ENCODE data around the gene LXN.
A peak's percentile ranks its signal among the peaks of the same experiment; 100 is the strongest.
"Not testable (repeated sequence)": the region's sequence is repeated elsewhere in the genome, so short reads cannot be mapped to it uniquely, and the experiment has no call there.

LXN gene

GRCh38 chr3:158701420-158702065 lies 29.1 kb upstream of the LXN start:
- no peak overlapping the region for H3K9ac ChIP-seq (ENCODE audit: low read depth, low read length)
- peaks cover 3% of the 10 kb centered on the region; the same call in 1 of the 2 replicates for H3K36me3 ChIP-seq (ENCODE audit: insufficient read depth, low read depth, low read length)
- no peaks in the 10 kb centered on the region for H3K9me3 ChIP-seq (ENCODE audit: insufficient read depth, low read depth, low read length)
- H3K4me1 ChIP-seq (ENCODE audit: insufficient read depth, low read length), result no peaks in the 10 kb centered on the region
- H3K27me3 ChIP-seq (ENCODE audit: insufficient read depth, low read length), result no peaks in the 10 kb centered on the region
- H3K4me3 ChIP-seq (ENCODE audit: low read length), result no peak overlapping the region
- H3K27ac ChIP-seq (ENCODE audit: low read length), result no peak overlapping the region

GRCh38 chr3:158700559-158700958 lies 28.1 kb upstream of the LXN start:
- H3K36me3 ChIP-seq (ENCODE audit: insufficient read depth, low read depth, low read length), result peaks cover 3% of the 10 kb centered on the region; the same call in 1 of the 2 replicates
- no peaks in the 10 kb centered on the region for H3K9me3 ChIP-seq (ENCODE audit: insufficient read depth, low read depth, low read length)
- H3K4me3 ChIP-seq (ENCODE audit: low read length), result no peak overlapping the region
- H3K9ac ChIP-seq (ENCODE audit: low read depth, low read length), result no peak overlapping the region
- no peaks in the 10 kb centered on the region for H3K4me1 ChIP-seq (ENCODE audit: insufficient read depth, low read length)
- no peaks in the 10 kb centered on the region for H3K27me3 ChIP-seq (ENCODE audit: insufficient read depth, low read length)
- H3K27ac ChIP-seq (ENCODE audit: low read length), result no peak overlapping the region

GRCh38 chr3:158696618-158697017 lies 24.2 kb upstream of the LXN start:
- Histone ChIP-seq H3K36me3 (ENCODE audit: insufficient read depth, low read depth, low read length) (peaks cover 27% of the 10 kb centered on the region; the same call in 1 of the 2 replicates), H3K4me1 (ENCODE audit: insufficient read depth, low read length) (no peaks in the 10 kb centered on the region), H3K4me3 (ENCODE audit: low read length) (no peak overlapping the region), H3K27ac (ENCODE audit: low read length) (no peak overlapping the region), H3K9ac (ENCODE audit: low read depth, low read length) (no peak overlapping the region), H3K9me3 (ENCODE audit: insufficient read depth, low read depth, low read length) (no peaks in the 10 kb centered on the region), H3K27me3 (ENCODE audit: insufficient read depth, low read length) (no peaks in the 10 kb centered on the region)

GRCh38 chr3:158693866-158694456 lies 21.5 kb upstream of the LXN start:
- not testable (repeated sequence) for H3K27me3 ChIP-seq (ENCODE audit: insufficient read depth, low read length); H3K4me3 ChIP-seq (ENCODE audit: low read length); H3K27ac ChIP-seq (ENCODE audit: low read length); H3K9ac ChIP-seq (ENCODE audit: low read depth, low read length); H3K9me3 ChIP-seq (ENCODE audit: insufficient read depth, low read depth, low read length); H3K4me1 ChIP-seq (ENCODE audit: insufficient read depth, low read length)
- peaks cover 37% of the 10 kb centered on the region for H3K36me3 ChIP-seq (ENCODE audit: insufficient read depth, low read depth, low read length)

- no peak overlapping the region for H3K9ac ChIP-seq (ENCODE audit: low read depth, low read length)
- no peaks in the 10 kb centered on the region for H3K9me3 ChIP-seq (ENCODE audit: insufficient read depth, low read depth, low read length)
- H3K27me3 ChIP-seq (ENCODE audit: insufficient read depth, low read length), result no peaks in the 10 kb centered on the region
- H3K4me3 ChIP-seq (ENCODE audit: low read length), result no peak overlapping the region
- H3K27ac ChIP-seq (ENCODE audit: low read length), result no peak overlapping the region
- peaks cover 24% of the 10 kb centered on the region; the same call in 1 of the 2 replicates for H3K36me3 ChIP-seq (ENCODE audit: insufficient read depth, low read depth, low read length)
- no peaks in the 10 kb centered on the region for H3K4me1 ChIP-seq (ENCODE audit: insufficient read depth, low read length)
Measured at GRCh38 chr3:158685159-158685558, 12.7 kb upstream of the LXN start.

- Histone ChIP-seq H3K4me1 (ENCODE audit: insufficient read depth, low read length) (no peaks in the 10 kb centered on the region), H3K36me3 (ENCODE audit: insufficient read depth, low read depth, low read length) (peaks cover 24% of the 10 kb centered on the region; the same call in 1 of the 2 replicates), H3K4me3 (ENCODE audit: low read length) (no peak overlapping the region), H3K27me3 (ENCODE audit: insufficient read depth, low read length) (no peaks in the 10 kb centered on the region), H3K9ac (ENCODE audit: low read depth, low read length) (no peak overlapping the region), H3K27ac (ENCODE audit: low read length) (no peak overlapping the region), H3K9me3 (ENCODE audit: insufficient read depth, low read depth, low read length) (no peaks in the 10 kb centered on the region)
Measured at GRCh38 chr3:158683230-158683962, 10.9 kb upstream of the LXN start.

- H3K27me3 ChIP-seq (ENCODE audit: insufficient read depth, low read length), result no peaks in the 10 kb centered on the region
- no peaks in the 10 kb centered on the region for H3K4me1 ChIP-seq (ENCODE audit: insufficient read depth, low read length)
- H3K27ac ChIP-seq (ENCODE audit: low read length), result no peak overlapping the region
- no peak overlapping the region for H3K4me3 ChIP-seq (ENCODE audit: low read length)
- no peak overlapping the region for H3K9ac ChIP-seq (ENCODE audit: low read depth, low read length)
- peaks cover 26% of the 10 kb centered on the region; the same call in 1 of the 2 replicates for H3K36me3 ChIP-seq (ENCODE audit: insufficient read depth, low read depth, low read length)
- H3K9me3 ChIP-seq (ENCODE audit: insufficient read depth, low read depth, low read length), result no peaks in the 10 kb centered on the region
Measured at GRCh38 chr3:158680861-158681260, 8.4 kb upstream of the LXN start.

- no peaks in the 10 kb centered on the region for H3K9me3 ChIP-seq (ENCODE audit: insufficient read depth, low read depth, low read length)
- no peaks in the 10 kb centered on the region for H3K27me3 ChIP-seq (ENCODE audit: insufficient read depth, low read length)
- H3K4me1 ChIP-seq (ENCODE audit: insufficient read depth, low read length), result no peaks in the 10 kb centered on the region
- H3K27ac ChIP-seq (ENCODE audit: low read length), result no peak overlapping the region
- no peak overlapping the region for H3K4me3 ChIP-seq (ENCODE audit: low read length)
- H3K9ac ChIP-seq (ENCODE audit: low read depth, low read length), result no peak overlapping the region
- peaks cover 16% of the 10 kb centered on the region; the same call in 1 of the 2 replicates for H3K36me3 ChIP-seq (ENCODE audit: insufficient read depth, low read depth, low read length)
Measured at GRCh38 chr3:158679547-158680000, 7.1 kb upstream of the LXN start.

GRCh38 chr3:158678687-158679086 lies 6.2 kb upstream of the LXN start:
- H3K4me1 ChIP-seq (ENCODE audit: insufficient read depth, low read length), result no peaks in the 10 kb centered on the region
- no peak overlapping the region for H3K9ac ChIP-seq (ENCODE audit: low read depth, low read length)
- H3K27ac ChIP-seq (ENCODE audit: low read length), result no peak overlapping the region
- no peak overlapping the region for H3K4me3 ChIP-seq (ENCODE audit: low read length)
- no peaks in the 10 kb centered on the region for H3K27me3 ChIP-seq (ENCODE audit: insufficient read depth, low read length)
- H3K36me3 ChIP-seq (ENCODE audit: insufficient read depth, low read depth, low read length), result 0 out of 2 replicates have a peak, but pooled peaks cover 9% of the 10 kb centered on the region
- H3K9me3 ChIP-seq (ENCODE audit: insufficient read depth, low read depth, low read length), result no peaks in the 10 kb centered on the region

- H3K4me1 ChIP-seq (ENCODE audit: insufficient read depth, low read length), result peaks cover 7% of the 10 kb centered on the region
- H3K27me3 ChIP-seq (ENCODE audit: insufficient read depth, low read length), result no peaks in the 10 kb centered on the region
- no peaks in the 10 kb centered on the region for H3K9me3 ChIP-seq (ENCODE audit: insufficient read depth, low read depth, low read length)
- peak overlapping the region; percentile 77 for H3K9ac ChIP-seq (ENCODE audit: low read depth, low read length)
- no peak overlapping the region for H3K27ac ChIP-seq (ENCODE audit: low read length)
- peak overlapping the region; percentile 75 for H3K4me3 ChIP-seq (ENCODE audit: low read length)
- peaks cover 21% of the 10 kb centered on the region for H3K36me3 ChIP-seq (ENCODE audit: insufficient read depth, low read depth, low read length)
Measured at GRCh38 chr3:158671821-158672214, 630 bp downstream of the LXN start.

GRCh38 chr3:158668506-158668905 lies 3.9 kb downstream of the LXN start:
- Histone ChIP-seq H3K9me3 (ENCODE audit: insufficient read depth, low read depth, low read length) (no peaks in the 10 kb centered on the region), H3K4me1 (ENCODE audit: insufficient read depth, low read length) (peaks cover 7% of the 10 kb centered on the region), H3K36me3 (ENCODE audit: insufficient read depth, low read depth, low read length) (peaks cover 53% of the 10 kb centered on the region), H3K9ac (ENCODE audit: low read depth, low read length) (no peak overlapping the region), H3K4me3 (ENCODE audit: low read length) (no peak overlapping the region), H3K27ac (ENCODE audit: low read length) (no peak overlapping the region), H3K27me3 (ENCODE audit: insufficient read depth, low read length) (no peaks in the 10 kb centered on the region)

Measured in iPS-20b (cell line).